ENCODE data around the gene KIRREL3. TPM values are rescaled to one million over a fixed set of nuclear protein-coding genes. Genes with fewer than 3 reads are reported as not detected.

Gene KIRREL3
- polyA plus RNA-seq, 1 of the 3 experiments (the other 2 are of a cell fraction): 3.7 TPM

- peak overlapping the region in 1 of 2 experiments; percentile 96; a peak in 2 of 4 replicates for H3K27ac ChIP-seq (ENCODE audit: low read depth in 2 of 2, low read length in 1 of 2)
- DNase-seq: peak; percentile 53
- H4K20me1 ChIP-seq (ENCODE audit: insufficient read depth): no peaks in the 10 kb centered on the region
- H3K9ac ChIP-seq: no peak overlapping the region
- H2AFZ ChIP-seq (ENCODE audit: low read depth): no peak overlapping the region
- no peaks in the 10 kb centered on the region for H3F3A ChIP-seq (replicated peaks; ENCODE audit: insufficient read depth)
- H3K4me1 ChIP-seq (ENCODE audit: control insufficient read depth in 1 of 2, insufficient read depth in 2 of 2, low read depth in 1 of 2, low read length in 1 of 2): peaks cover 0 to 56% of the 10 kb centered on the region in 2 experiments; a peak in 2 of 4 replicates
- ChIA-PET CTCF (interaction anchor here (0.6 to 3.7 kb wide), 6 partner anchors 13 to 470 kb away, joined by 3 to 22 read pairs (median 6); no protein-coding TSS in a partner anchor), POLR2A (no interaction called here)
- no peak overlapping the region for H3K4me2 ChIP-seq
- no peaks in the 10 kb centered on the region for H3K27me3 ChIP-seq (ENCODE audit: insufficient read depth)
- no peaks in the 10 kb centered on the region for H3K9me3 ChIP-seq
- no peaks in the 10 kb centered on the region for H3K9me2 ChIP-seq
- TF ChIP-seq USF2 (IDR thresholded peaks at IDR 0.05; ENCODE audit: borderline replicate concordance, low read depth, low read length) (no peak), POLR2AphosphoS5 (IDR thresholded peaks at IDR 0.05; ENCODE audit: low read depth, low read length) (no peak), USF1 (IDR thresholded peaks at IDR 0.05; ENCODE audit: borderline replicate concordance, low read depth) (no peak), YY1 (IDR thresholded peaks at IDR 0.05; ENCODE audit: low read depth) (no peak), RAD21 (IDR thresholded peaks at IDR 0.05; ENCODE audit: low read length) (no peak; the same call in 1 of the 2 replicates), MAX (IDR thresholded peaks at IDR 0.05; ENCODE audit: low read depth) (no peak), GATA2 (CRISPR knock-in tag; IDR thresholded peaks at IDR 0.05) (peak; percentile 66), RFX5 (IDR thresholded peaks at IDR 0.05; ENCODE audit: low read length) (no peak), FOSL2 (IDR thresholded peaks at IDR 0.05; ENCODE audit: borderline replicate concordance, low read depth) (no peak), REST (IDR thresholded peaks at IDR 0.05; ENCODE audit: low read depth, low read length) (no peak), FOXJ3 (CRISPR knock-in tag; IDR thresholded peaks at IDR 0.05) (peak; percentile 54; the same call in 1 of the 2 replicates), ELF1 (IDR thresholded peaks at IDR 0.05) (no peak), IRF3 (IDR thresholded peaks at IDR 0.05; ENCODE audit: low read depth, low read length) (no peak), MEF2A (IDR thresholded peaks at IDR 0.05; ENCODE audit: borderline replicate concordance, low read depth) (no peak), SIN3A (IDR thresholded peaks at IDR 0.05; ENCODE audit: borderline replicate concordance, low read depth, low read length) (no peak), ZBTB33 (IDR thresholded peaks at IDR 0.05; ENCODE audit: borderline replicate concordance, low read depth) (no peak)
- no peak overlapping the region for H3K4me3 ChIP-seq (ENCODE audit: low read depth in 2 of 2, low read length in 1 of 2)
- WGBS (ENCODE audit: low lambda C conversion rate): 92% methylated on average over 25 of the region's 25 CpGs
- H3K79me2 ChIP-seq (ENCODE audit: insufficient read depth): no peaks in the 10 kb centered on the region
- H3K36me3 ChIP-seq (replicated peaks in 1 of 2; ENCODE audit: control insufficient read depth in 1 of 2, insufficient read depth in 2 of 2, low read length in 1 of 2): no peaks in the 10 kb centered on the region
Observed at GRCh38 chr11:126519764-126520734, 480.5 kb downstream of the KIRREL3 start.

Data from SK-N-SH (cell line).